Right ventricle myocardium superior (tissue), 1 donor: Measurements from ENCODE around the gene EOGT. TPM values are rescaled to one million over a fixed set of nuclear protein-coding genes. Genes with fewer than 3 reads are reported as not detected.

ENCODE experiments used
- ATAC-seq: fragments of 200-7000 bp; cut with Tn5 transposase; one replicate; pipeline ENCODE4 v1.9.1; 2020; ENCODE audit warnings: mild to moderate bottlenecking; ENCODE audit not compliant: poor library complexity
- DNase-seq: peaks from one replicate; pipeline ENCODE4 v3.0.0-alpha.2; 2020
- intact Hi-C: fragments of 100-400 bp; cut with DNase I; formaldehyde crosslinking; loops from one replicate; pipeline ENCODE4 v1.11.2; 2022
- long read RNA-seq: library from polyadenylated mRNA; unstranded; transcript quantifications from one replicate; pipeline ENCODE4 v2.0.0, GENCODE V29; 2021
- total RNA-seq: library from RNA; stranded (reverse); fragmentation: NEBNext Ultra II Directional; extraction: Animal tissue kit (Norgen Biotek cat#: 25700); gene quantifications from one replicate; pipeline ENCODE4 v1.2.1, GENCODE V29; 2021
- donor health status: DM: no; HTN: yes; CAD: no; lungs with severe emphysema.

EOGT gene
- total RNA-seq = 28.7 TPM
- long read RNA-seq, full-length matches to known transcripts = 20 of 28 reads
- long read RNA-seq, partial matches to known transcripts = 2 of 28 reads
- long read RNA-seq, other reads (novel, unspliced or antisense) = 6 of 28 reads

DNA sequence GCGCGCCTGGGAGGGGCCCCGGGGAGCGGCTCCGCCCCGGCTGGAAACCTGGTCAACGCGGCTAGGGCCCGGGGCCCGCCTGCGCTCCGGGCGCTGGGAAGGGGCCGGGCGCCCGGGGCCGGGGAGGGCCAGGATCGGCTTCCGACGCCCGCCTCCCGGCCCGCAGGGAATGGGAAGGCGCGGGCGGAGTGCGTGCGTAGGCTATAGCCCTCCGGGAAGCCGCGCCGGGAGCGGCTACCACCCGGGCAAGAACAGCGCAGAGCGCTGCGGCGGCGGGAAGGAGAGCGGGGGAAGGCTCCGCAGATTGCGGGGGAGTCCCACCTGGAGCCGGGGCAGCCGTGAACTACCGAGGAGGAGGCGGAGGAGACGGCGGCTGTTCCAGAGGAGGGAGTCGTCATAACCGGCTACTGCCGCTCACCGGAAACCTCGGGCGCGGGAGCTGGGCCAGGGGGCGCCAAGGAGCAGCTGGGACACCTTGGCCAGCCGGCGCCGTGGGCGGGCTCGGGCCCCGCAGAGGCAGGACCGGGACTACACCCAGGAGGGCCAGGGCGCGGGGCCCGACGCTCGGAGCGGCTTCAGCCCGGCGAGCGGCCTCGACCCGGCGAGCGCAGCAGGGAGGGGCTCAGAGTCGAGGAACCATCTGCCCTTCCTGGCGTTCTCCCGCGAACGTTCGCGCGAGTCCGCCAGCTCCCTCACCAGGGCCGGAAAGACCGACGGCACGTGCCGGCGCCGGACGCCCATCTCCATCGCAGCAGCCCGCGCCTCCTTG lies at the start of gene EOGT:
TSS of gene EOGT (minus strand) at position 432 of the 769 bp plus-strand sequence. CDS start 3,838 bp downstream, outside the sequence.
- intact Hi-C loops = no loop called here
- ATAC-seq (peak; percentile 93), DNase-seq (peak; percentile 95)

DNA sequence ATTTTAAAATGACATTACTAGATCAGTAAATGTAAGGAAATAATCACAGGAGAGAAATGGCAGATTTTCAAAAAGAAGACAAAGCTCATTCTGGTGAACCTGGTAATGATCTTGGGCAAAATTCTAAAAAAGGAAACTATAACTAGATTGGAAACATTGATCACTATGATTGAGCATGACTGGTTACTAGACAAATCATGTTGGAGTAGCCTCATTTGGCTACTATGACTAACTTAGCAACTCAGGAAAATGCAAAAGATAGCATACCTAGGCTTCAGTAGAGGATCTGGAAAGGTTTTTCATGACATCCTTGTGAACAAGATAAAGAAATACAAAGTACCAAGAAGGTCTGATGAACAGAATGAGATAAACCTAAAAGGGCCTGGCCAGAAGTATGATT lies 46.2 kb upstream of the EOGT start:
- intact Hi-C loops = no loop called here
- ATAC-seq = no peak

DNA sequence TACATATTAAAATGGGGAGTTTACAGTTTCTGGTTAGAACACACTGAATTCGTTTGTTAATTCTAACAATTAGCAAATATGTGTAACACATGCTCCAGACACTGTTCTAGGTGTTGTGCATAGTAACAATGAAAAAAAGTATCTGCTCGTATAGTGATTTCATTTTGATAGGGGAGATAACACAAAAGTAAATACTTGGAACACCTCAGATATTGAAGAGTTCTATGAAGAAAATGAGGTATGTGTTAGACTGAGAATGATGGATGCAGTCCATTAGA lies 45.4 kb upstream of the EOGT start:
- intact Hi-C loops = no loop called here
- DNase-seq (no peak), ATAC-seq (no peak)

More for the DNA sequence above, 46.2 kb upstream of the EOGT start:
- no peak for DNase-seq

DNA sequence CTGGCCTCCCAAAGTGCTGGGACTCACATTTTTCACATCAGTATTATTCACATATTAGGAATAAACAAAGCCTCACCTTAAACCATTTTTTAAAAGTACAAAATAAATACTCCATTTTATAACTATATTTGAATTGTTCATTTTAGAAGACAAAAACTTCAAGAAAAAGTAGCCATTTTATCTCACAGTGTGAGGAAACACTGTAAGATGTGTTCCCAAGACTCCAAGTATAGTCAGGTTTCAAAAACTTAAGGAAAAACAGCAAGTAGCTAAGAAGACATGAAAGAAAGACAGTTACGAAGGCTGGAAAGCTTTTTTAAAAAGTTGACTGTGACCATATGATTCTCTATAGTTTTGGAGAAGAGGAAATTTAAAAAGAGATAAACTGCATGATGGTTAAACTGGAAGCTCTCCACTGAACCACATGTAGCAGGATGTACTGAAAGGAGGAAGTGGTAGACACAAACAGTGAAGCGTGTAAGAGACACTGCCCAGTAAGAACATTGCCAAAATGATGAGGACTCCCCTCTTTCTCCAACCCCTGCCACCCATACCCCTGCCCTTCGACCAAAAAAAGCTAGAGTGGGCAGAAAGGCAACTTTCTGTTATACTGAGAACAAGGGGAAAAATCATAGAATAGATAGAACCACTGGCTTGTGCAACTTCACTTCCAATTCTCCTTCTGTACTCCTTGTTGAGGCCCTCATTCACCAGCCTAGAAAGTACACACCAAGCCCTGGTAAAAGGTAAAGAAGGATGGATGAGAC lies 44.9 kb upstream of the EOGT start:
- no peak for DNase-seq
- intact Hi-C loops = no loop called here
- peak; percentile 38 for ATAC-seq

DNA sequence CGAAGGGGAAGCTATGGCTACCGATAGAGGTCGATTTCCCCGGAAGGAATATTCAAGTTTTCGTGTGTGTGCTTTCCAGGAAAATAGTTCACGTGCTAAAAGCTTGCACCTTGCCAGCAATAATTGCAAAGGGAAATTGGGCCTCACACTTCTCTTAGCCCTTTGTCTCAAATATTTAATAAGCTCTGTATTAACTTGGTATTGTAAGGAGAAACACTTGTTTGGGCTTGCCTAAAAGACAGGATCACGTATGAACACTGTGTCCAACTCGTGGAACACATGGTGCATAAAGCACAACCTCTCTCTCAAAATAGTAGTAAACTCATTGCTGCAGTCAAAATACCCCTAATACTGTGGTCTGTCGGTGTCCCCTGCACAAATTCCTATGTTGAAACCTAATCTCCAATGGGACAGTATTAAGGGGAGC lies 39.0 kb upstream of the EOGT start:
- intact Hi-C loops = no loop called here
- ATAC-seq (peak; percentile 2), DNase-seq (no peak)

DNA sequence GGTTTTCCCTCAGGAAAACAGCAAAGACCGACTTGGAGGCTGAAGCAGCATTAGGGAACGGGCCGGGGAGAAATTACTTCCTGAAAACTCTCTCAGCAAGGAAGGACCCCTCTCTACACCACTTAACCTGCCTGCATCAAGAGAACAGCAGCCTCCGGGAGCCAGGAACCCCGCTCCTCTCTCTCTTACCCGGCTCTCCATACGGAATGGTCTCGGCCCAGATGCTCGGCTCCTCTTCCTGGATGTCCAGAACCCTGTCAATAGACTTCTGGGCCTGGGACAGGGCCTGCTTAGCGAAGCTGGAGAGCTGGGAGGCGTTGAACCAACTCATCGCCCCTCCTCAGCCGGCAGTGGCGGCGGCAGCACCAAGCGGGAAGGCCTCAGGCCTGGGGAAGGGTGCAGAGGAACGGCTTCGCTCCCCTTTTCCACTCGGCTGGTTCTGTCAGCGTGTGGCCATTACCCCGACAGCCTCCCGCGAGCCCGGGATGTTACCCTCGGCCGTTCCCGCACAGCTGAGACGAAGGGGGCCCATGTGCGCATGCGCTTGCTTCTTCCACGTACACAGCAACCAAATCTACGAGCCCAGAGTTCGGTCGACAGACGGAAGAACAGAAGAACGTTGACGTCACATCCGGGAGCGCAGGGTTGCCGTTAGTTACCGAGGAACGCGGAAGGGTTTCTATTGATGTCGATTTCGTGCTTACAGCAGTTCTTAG lies 38.4 kb upstream of the EOGT start, which contains the start of gene TMF1:
TSS of gene TMF1 (minus strand) at position 578 of the 716 bp plus-strand sequence. CDS start at position 331, 247 bp downstream.
- intact Hi-C loops = no loop called here
- peak; percentile 99 for ATAC-seq

DNA sequence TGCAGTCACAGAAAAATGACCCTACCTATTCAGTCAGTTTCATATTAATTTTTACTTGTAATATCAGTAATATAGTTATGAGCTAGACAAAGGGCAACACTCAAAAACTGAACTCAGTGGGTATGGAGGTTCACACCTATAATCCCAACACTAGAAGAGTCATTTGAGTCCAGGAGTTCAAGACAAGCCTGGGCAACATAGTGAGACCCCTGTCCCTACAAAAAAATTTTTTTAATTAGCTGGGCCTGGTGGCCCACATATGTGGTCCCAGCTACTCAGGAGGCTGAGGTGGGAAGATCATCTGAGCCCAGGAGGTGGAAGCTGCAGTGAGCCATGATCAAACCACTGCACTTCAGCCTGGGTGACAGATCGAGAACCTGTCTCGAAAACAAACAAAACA lies 35.5 kb upstream of the EOGT start:
- no peak for ATAC-seq
- intact Hi-C loops = no loop called here
- DNase-seq = no peak

More for the DNA sequence above, 38.4 kb upstream of the EOGT start, which contains the start of gene TMF1:
- DNase-seq = peak; percentile 100

DNA sequence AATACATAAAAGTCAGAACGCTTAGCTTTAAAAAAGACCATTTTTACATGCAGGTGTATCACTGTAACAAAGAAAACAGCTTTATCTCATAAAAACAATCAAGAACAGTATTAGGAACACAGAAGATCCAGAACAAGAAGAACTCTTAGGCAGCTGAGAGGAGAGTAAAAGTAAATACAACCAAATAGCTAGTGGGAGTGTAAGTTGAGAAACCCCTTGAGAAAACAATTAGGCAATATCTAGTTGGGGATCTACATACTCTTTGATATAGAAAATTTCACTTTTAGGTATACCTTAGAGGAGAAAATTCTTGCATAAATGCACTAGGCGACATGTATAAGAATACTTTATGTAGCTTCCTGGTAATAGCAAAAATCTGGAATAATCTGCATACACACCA lies 31.1 kb upstream of the EOGT start:
- DNase-seq (no peak), ATAC-seq (no peak)
- intact Hi-C loops = no loop called here

DNA sequence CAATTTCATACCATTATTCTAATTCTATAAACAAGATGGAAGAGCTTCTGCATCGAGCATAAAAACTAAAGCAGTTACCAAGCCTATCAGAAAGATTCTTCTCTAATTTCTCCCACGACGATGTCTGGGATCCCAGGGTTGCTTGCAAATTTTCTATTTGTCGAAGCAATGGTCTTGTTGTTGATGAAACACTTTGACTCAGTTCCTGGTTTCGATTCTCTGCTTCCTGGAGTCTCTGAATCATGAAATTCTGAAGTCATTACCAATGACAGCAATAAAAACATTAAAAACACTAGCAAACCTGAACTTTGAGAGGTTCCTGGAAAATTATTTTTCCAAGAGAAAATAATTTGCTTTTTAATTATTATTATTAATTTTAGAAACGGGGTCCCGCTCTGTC lies 20.0 kb upstream of the EOGT start:
- DNase-seq (no peak), ATAC-seq (no peak)
- intact Hi-C loops = no loop called here

DNA sequence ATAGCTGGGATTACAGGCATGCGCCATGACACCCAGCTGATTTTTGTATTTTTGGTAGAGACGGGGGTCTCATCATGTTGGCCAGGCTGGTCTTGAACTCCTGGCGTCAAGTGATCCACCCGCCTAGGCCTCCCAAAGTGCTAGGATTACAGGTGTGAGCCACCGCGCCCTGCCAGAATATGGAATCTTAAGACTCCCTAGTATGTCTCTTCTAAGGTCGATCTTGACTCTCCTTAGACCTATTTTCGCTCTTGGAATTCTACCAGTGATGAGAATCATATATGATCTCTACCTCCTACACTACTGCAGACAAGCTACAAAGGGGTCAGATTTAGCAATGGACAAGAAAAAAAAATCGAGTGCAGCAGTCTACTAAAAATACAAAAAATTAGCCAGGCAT lies 19.3 kb upstream of the EOGT start:
- intact Hi-C loops = no loop called here
- no peak for DNase-seq
- ATAC-seq = no peak

DNA sequence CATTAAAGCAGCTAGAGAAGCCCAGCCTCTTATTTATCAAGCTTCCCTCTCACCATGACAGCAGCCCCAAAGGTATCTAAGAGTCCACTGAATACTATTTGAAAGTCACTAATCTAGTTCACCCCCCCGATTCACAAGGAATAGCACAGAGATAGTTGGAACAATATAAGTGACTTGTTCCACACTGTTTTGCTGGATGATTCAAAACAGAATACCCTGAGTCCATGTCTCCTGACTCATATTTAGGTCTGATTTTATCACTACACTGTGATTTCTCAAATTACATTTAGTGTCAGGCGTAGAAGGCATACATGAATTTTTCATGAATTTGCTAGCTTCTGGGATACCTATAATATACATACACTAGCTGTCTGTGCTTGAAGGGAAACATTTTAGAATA lies 18.7 kb upstream of the EOGT start:
- no peak for ATAC-seq
- DNase-seq = no peak
- intact Hi-C loops = no loop called here

DNA sequence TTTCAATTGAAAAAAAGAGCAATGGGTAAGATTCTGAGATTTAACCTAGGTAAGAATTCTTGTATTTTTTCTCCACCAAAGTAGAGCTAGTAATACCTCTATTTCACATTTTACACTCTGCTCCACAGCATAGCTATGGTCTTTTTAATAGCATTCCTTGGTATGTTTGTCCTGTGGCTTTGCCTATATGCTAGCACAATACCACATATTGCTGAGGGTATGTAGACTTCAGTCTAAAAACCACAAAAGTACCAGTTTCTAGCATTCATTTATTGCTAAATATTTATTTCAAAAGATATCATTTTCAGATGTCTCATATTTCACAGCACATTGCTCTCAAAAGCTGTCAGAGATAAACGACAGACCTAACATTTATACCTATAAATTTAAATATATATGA lies 18.2 kb upstream of the EOGT start:
- no peak for ATAC-seq
- intact Hi-C loops = no loop called here
- DNase-seq = no peak

DNA sequence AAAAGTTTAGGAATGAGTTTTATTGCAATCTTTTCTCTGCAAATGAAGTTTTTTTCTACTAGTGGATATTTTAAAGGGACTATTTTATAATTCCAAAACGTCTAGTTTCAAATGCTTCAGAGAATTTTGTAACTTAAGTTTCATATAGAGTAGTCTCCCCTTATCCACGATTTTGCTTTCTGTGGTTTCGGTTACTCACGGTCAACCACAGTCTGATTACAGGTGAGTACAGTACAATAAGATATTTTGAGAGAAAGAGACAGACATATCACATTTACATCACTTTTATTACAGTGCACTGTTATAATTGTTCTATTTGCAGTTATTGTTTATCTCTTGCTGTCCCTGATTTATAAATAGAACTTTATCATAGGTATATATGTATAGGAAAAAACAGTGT lies 7.4 kb upstream of the EOGT start:
- intact Hi-C loops = no loop called here
- ATAC-seq (no peak), DNase-seq (no peak)

DNA sequence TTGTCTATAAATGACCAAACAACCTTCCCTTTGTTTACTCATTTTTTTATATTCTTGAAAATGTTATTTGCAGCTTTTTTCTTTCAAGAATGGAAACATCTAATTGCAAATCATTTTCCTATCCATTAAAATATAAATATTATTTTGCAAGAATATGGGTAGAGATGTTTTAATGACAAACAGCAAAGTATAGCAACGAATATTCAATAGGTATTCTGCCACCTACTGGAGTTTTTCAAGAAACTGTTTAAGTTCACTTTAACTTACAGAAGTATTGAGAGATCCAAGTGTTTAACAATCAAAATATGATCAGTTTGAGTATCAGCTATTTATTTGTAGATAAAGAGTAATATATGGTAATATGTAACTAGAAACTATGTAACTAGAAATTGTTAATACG lies 6.9 kb upstream of the EOGT start:
- ATAC-seq = no peak
- intact Hi-C loops = no loop called here
- no peak for DNase-seq

DNA sequence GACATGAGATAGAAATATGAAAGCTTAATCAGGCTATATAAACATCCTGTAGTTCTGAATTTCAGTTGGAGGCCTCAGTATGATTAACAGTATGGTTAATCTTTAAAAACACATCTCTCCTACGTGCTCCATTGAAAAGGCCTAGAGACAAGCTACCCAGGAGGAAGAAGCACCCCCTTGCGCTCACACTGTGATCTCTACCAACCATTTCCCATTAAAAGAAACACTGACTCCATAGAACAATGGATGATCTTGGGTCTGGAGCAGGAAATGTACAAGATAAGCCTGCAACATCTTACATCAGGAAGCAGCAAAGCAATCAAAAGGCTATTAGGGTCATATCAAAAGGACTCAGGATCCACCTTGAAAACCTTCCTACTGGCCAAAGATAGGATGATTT lies 3.4 kb upstream of the EOGT start:
- intact Hi-C loops = no loop called here
- ATAC-seq (no peak), DNase-seq (no peak)

DNA sequence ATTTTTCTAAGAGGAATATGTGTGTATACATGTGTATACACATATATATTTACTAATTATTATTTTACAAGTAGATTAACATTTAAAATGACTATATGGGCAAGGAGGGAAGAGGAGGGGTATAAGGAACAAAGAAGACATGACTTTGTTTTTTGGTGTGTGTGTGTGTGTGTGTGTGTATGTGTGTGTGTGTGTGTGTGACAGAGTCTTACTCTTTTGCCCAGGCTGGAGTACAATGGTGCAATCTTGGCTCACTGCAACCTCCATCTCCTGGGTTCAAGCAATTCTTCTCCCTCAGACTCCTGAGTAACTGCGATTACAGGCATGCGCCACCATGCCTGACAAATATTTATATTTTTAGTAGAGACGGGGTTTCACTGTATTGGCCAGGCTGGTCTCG lies 2.6 kb upstream of the EOGT start:
- ATAC-seq = no peak
- intact Hi-C loops = no loop called here
- no peak for DNase-seq

DNA sequence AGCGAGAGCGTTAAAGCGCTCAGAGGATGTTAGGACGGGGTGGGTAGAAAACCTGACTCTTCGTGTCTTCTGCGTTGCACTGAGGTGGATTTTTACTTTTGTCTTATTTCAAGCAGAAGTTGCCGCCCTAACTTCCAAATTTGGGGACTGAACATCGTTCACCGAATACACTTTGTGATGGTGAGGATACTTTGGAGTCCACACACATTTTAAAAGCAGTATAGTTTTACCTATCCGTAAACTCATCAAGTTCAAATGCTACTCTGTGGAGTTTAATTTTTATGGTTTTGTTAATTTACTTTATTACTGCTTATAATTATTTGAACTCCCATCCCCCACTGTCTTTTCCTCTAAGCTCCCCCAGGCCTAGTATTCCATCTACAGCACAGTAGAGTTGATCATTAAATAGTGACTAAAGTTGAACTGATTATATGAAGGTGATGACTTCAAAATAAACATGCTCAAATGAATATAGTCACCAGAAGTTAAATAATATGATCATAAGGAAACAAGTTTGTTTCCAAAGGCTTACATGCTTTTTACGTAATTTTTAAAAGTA lies 617 bp upstream of the EOGT start:
- DNase-seq (no peak), ATAC-seq (no peak)
- intact Hi-C loops = no loop called here

DNA sequence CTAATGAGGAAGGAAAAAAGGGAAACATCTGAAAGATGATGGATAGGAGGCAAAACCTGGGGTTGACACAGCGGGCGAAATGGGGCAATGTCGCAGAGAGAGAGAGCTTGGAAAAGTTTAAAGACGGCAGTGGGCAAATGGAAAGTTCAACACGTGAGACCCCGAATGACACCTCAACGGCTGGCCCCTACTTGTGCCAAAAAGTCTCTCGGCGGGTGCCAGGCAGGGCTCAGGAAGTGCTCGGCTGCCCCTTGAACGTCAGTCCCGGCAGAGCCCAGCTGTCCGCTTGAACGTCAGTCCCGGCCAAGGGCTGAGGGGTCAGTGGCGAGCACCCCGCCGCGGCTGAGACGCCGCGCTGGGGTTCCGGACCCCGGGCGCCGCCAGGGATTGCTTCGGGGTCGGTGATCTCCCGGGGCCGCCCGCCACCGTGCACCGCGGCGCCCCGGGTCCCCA lies 658 bp downstream of the EOGT start:
- intact Hi-C loops = no loop called here
- DNase-seq = peak; percentile 70
- ATAC-seq = peak; percentile 55
